H1 (cell line): ENCODE data around the gene HNRNPM. TPM values are rescaled to one million over a fixed set of nuclear protein-coding genes. Genes with fewer than 3 reads are reported as not detected.

Source experiments
- ASH2L ChIP-seq: fragments of 200-600, 300-600 bp; sonication (generic); IDR thresholded peaks from one replicate; pipeline ENCODE4 v1.7.1; 2017; ENCODE audit warnings: low read length
- CEBPB ChIP-seq: IDR thresholded peaks from 2 replicates; pipeline ENCODE4 v1.6.1; 2012; ENCODE audit warnings: low read depth, low read length
- GTF2F1 ChIP-seq: IDR thresholded peaks from 2 replicates; pipeline ENCODE4 v1.6.1; 2012; ENCODE audit warnings: low read depth, low read length, improper control_type of control experiment, borderline replicate concordance
- MAFK ChIP-seq: IDR thresholded peaks from 2 replicates; pipeline ENCODE4 v1.6.1; 2012; ENCODE audit warnings: low read depth, mild to moderate bottlenecking, improper control_type of control experiment, low read length
- polyA plus RNA-seq, 7 experiments: library from polyadenylated mRNA; depleted of rRNA in 3 of 7; stranded (reverse) in 5 of 7; unstranded in 2 of 7; fragments of >200 nt in 5 of 7; fragments of 200-250 nt in 2 of 7; gene quantifications; 1 replicate in 5 of 7; 2 replicates in 1 of 7; 4 replicates in 1 of 7; pipeline versions ENCODE4 v1.2.1 to v1.2.3, GENCODE V29; 2011 to 2013; ENCODE audit warnings: missing spikeins in 2 of 7, mixed read lengths in 2 of 7
- total RNA-seq: library from RNA; stranded (reverse); fragmentation: NEBNext Ultra II Directional; extraction: Animal tissue kit (Norgen Biotek cat#: 25700); gene quantifications from 2 replicates; pipeline ENCODE4 v1.2.1, GENCODE V29; 2021

The HNRNPM gene
- total and polyA plus RNA-seq, 2 of the 8 experiments (the other 6 are each of a cell fraction or from before 2014, with no cell fraction given) = 375 to 474 TPM

DNA sequence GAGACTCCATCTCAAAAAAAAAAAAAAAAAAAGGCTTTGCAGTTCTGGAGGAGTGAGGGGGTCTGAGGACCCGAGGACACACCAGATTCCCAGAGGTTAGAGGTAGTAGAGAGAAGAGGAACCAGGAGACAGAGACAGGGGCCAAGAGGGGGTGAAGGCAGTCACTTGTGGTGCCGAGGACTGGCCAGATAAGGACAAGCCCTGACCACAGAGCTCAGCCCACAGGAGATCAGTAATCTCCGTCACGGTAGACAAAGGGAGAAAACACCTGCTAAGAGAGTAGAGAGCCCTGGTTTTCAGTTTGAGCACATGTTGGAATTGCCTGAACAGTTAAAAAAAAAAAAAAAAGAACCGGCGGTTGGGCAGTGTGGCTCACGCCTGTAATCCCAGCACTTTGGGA lies 59.4 kb downstream of the HNRNPM start (continued):
- no peak for TF ChIP-seq ASH2L
- no peak for TF ChIP-seq MAFK
- TF ChIP-seq GTF2F1 = no peak
- TF ChIP-seq CEBPB = no peak
